Parietal lobe (tissue), 1 donor: ENCODE data around the gene TMEFF2. TPM values are rescaled to one million over a fixed set of nuclear protein-coding genes. Genes with fewer than 3 reads are reported as not detected.

Experiments
- total RNA-seq: library from RNA; depleted of rRNA; stranded (reverse); fragments of >200 nt; gene quantifications from one replicate; pipeline ENCODE4 v1.2.3, GENCODE V29; 2014

The TMEFF2 gene, protein sequence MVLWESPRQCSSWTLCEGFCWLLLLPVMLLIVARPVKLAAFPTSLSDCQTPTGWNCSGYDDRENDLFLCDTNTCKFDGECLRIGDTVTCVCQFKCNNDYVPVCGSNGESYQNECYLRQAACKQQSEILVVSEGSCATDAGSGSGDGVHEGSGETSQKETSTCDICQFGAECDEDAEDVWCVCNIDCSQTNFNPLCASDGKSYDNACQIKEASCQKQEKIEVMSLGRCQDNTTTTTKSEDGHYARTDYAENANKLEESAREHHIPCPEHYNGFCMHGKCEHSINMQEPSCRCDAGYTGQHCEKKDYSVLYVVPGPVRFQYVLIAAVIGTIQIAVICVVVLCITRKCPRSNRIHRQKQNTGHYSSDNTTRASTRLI
- total RNA-seq: 36.0 TPM

DNA sequence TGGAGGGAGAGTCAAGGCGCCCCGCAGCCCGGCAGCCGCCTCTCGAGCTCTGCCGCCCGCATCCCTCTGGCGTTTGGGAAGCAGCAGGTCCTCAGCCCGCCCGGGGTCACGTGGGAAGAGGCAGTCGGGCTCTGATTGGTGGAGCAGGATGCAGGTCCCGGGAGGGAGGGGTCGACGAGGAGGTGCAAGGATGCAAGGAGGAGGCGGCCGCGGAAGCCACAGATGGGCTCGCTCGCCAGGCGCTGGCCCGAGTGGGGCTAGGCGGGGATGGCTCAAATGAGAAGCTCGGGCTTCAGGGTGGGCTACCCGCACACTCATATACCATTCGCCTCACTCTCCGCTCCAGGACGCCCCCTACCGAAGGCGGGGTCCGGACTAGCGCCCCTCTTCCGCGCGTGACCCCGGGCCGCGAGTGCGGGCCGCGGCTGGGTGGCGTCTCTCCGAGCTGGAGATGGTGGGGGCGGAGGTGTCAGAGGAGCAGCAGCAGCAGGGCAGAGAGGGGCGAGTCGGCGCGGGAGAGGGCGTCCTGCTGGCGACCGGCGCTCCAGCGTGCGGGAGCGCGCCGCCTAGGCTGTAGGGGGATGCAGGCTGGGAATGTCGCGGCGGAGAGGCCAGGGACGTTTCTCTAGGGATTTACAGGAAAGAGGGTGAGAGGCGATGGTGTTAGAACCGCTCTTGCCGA is at the start of gene TMEFF2:
Gene TMEFF2, minus strand, starts transcription at position 68 of the 682 bp plus-strand sequence. CDS start 409 bp downstream, outside the sequence.

